GM18873 (cell line): Measurements from ENCODE around the gene CCDC85C.

ENCODE experiments used
- ATAC-seq: cut with Tn5 transposase; IDR thresholded peaks from one replicate; pipeline ENCODE4 v1.9.1; 2021; ENCODE audit warnings: mild to moderate bottlenecking, moderate library complexity, moderate number of reproducible peaks; ENCODE audit not compliant: unreplicated experiment, low FRiP score

CCDC85C gene

GRCh38 chr14:99497341-99497740 is 106.7 kb downstream of the CCDC85C start:
- ATAC-seq = no peak

DNA sequence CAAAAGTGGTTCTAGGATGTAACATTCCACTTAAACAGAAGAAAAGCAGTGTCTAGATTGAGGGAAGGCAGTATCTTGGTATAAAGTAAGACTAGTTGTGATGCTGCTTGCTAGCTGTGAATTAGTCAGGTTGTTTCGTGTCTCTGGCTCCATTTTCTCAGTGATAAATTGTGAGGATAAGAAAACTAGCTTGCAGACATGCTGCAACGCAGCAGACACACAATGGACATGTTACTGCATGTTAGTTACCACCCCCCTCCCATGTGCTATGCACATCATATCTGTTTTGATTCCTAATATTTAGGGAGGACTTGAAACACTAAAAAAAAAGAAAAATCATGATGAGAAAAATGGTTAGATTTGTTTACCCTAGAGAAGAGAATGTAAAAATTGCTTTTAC is 119.9 kb downstream of the CCDC85C start:
- no peak for ATAC-seq

DNA sequence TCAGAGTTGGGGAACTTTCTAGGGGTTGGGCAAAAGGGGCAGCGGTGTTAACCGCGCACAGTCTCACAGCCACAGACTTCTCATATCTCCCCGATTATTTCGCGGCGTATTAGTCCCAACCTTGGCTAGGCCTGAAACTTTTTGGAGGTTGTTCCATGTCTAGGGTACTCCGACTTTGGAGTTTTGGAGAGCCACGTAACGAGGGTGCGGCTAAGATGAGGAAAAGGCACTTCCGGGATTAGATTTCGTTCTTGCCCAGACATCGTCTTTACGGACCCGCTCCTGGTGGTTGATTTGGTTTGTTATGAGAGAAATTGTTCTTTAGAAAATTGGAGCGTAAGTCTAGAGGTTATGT is 122.3 kb downstream of the CCDC85C start:
- no peak for ATAC-seq

DNA sequence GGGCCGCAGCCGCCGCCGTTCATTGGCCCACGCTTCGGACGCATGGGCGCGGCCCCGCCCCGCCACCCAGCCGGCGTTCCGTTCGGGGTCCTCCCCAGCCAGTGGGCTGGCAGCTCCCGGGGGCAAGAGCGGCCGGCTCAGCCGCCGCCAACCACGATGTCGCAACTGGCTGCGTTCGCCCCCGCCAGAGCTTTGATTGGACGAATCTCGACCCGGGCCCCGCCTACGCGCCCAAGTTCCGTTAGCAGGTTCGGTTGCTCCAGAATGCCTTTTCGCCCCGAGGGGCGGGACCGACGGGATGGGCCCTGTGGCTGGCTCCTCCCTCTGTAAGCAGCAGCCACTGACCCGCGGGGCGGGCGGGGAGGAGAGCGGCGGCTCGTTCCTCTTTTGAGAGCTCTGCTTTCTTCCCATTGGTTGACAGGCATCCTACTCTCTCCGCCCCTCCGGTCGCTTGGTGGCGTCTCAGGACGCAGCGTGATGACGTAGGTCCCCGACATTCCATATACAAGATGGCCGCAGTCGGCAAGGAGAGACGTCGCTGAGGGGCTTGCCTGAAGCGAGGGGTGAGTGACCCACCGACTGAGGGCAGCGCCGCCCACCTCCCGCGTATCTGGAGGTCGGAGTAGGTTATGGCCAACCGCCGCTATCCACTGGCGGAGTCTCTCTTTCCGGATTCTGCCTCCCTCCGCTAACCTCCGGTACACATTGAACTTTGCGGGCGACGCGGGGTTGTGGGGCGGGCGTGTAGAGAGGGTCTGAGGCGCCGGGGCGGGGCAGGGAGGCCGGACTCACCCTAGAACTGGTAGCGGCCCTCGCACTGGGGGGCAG is 122.9 kb downstream of the CCDC85C start, which contains the start of gene CCNK:
TSS of gene CCNK (plus strand) at position 493 of the 828 bp plus-strand sequence. CDS start 11,269 bp downstream, outside the sequence.
- ATAC-seq = peak; percentile 88

DNA sequence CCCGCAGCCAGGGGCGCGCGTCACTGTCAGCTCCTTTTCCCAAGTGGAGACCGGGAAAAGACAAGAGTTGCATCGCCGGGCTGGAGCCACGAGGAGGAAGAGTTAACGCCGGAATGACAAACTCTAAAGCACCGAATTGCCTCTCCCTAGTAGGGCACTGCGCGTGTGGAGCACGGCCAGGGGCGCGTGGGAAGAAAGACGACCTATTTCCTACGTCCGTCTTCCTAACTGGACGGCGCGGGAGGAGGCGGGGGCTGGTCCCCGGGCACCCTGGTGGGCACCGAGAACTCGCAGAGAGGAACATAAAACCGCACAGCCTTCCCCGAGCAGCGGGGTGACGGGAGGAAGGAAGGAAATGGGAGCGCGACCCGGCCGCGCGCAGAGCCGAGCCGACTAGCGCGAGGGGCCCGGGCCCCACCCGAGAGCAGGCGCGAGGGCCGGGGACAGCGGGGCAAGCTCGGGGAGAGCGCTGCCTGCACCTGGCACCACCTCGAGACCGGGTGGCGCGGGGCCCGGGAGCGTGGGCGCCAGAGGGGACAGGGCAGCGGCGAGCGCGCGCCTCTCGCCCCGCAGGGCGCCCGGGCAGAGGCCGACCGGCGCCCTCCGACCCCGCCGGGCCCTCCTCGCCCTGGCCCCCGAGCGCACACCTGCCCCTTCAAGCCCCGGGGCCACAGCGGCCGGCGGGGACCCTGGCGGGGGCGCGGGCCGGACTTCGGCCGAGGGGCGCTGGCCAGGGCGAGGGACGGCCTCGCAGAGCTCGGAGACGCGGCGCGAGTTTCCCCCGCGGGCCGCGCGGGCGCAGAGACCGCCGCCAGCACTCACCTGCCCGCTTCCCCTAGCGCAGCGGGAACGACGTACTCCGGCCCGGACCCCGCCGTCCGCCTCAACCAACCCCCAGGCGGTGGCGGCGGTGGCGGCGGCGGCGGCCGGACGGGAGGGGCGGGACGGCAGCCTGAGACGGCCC is 123.8 kb downstream of the CCDC85C start, which contains the start of gene SETD3:
TSS of gene SETD3 (minus strand) at position 954 of the 964 bp plus-strand sequence. CDS start 15,054 bp downstream, outside the sequence.
- ATAC-seq = no peak

DNA sequence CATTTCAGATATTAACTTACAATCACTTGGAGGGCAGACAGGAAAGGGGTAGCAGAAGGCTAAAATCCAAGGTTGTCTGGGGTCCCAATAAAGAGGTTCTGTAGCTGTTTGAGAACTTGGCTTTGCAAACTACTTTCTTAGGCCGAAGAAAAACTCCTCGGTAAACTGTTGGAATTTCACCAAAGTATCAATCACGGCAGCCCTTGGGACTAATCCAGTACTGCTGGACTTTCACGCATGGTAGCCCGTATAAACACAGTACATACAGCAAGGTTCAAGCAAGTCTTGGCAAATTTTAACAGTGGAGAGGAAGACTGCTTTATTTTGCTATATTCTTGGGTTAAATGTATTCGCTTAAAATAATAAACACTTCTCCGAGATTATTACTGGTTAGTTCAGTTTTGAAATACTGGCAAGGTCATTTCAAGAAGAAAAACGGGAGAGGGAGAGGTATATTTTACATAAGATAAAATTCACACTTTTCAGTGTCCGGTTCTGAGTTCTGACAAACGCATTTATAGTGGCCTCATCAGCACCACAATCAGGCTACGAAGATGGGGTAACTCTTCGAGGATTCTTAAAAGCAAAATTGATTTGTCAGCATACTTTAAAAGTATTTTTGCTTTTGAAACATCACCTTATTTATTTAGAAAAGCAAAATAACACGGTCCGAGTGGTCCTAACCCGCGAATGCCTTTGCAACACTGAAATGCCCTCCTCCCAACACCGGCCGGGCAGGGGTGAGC is 124.7 kb downstream of the CCDC85C start:
- ATAC-seq = no peak

DNA sequence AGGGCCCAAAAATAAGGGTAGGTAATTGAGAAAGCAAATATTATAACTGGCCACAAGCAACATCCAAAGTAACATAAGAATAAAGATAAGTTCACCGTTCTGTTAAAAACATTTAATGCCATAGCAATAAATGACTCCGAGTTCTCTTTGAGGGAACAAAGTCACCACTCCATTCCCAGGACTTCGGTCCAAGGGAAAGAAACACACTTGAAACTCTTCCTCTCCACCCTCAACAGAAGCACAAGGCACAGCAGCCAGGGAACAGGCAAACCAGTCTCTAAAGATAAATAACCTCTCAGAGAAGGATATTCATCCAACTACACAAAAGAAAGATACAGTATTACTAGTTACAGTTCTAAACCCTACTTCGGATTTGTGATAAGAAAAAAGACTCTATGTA is 125.9 kb downstream of the CCDC85C start:
- ATAC-seq = no peak

GRCh38 chr14:99476864-99477263 is 127.1 kb downstream of the CCDC85C start:
- ATAC-seq = no peak

- ATAC-seq = no peak
Observed at GRCh38 chr14:99475660-99476059, 128.3 kb downstream of the CCDC85C start.

GRCh38 chr14:99475179-99475578 is 128.8 kb downstream of the CCDC85C start:
- ATAC-seq = no peak

DNA sequence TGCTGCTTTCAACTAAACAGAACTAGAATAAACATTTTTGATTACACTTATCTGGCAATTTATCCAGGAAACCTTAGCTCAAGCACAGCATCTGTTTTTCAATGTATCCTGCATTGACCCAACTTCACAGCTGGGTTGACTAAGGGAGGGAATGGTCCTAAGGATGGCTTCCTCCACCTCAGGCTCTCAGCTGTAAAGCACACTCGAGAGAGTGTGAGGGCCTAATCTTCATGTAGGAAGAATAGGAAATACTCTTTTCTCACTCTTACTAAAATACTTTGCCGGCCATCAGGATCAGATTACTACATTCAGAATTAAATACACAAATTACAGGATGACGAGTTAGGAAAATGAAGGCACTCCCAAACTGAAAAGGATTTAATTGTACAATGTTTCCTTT is 130.5 kb downstream of the CCDC85C start:
- no peak for ATAC-seq

- no peak for ATAC-seq
Observed at GRCh38 chr14:99472937-99473336, 131.1 kb downstream of the CCDC85C start.

DNA sequence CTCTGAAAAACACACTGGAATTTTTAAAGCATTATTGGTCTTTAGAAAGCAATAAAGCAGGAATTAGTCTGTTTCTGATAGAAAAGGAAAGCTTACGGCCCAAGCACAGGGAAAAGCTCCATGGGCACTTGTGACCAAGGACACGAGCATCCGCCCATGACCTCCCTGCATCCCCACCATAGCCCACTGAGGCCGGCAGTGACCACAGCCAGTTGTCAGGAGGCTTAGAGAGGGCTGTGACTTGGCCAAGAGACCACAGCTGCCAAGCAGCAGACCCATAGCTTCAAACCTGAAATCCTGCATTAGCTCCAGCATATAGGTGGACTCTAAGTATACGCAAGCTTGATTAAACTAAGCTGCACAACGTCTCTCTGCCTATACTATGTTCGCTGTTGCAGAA is 132.3 kb downstream of the CCDC85C start:
- no peak for ATAC-seq

- no peak for ATAC-seq
Observed at GRCh38 chr14:99468836-99469592, 135.0 kb downstream of the CCDC85C start.

DNA sequence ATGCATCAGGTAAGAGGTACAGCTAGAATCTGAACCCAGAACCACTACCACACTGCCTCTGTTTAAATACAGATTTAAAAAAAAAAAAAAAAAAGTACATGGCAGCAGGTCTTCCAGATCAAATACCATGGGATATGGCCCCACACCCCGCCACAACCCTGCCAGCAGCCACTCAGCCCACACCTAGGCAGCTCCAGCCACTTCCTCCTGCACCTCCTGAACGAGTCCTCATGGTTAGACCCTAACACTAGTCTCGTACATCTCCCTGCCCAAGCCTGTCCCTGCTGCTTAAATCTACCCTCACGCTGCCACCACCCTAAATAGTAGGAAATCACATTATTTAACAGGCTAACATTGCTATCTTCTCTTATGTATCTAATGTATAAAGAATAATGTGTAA is 135.9 kb downstream of the CCDC85C start:
- no peak for ATAC-seq

DNA sequence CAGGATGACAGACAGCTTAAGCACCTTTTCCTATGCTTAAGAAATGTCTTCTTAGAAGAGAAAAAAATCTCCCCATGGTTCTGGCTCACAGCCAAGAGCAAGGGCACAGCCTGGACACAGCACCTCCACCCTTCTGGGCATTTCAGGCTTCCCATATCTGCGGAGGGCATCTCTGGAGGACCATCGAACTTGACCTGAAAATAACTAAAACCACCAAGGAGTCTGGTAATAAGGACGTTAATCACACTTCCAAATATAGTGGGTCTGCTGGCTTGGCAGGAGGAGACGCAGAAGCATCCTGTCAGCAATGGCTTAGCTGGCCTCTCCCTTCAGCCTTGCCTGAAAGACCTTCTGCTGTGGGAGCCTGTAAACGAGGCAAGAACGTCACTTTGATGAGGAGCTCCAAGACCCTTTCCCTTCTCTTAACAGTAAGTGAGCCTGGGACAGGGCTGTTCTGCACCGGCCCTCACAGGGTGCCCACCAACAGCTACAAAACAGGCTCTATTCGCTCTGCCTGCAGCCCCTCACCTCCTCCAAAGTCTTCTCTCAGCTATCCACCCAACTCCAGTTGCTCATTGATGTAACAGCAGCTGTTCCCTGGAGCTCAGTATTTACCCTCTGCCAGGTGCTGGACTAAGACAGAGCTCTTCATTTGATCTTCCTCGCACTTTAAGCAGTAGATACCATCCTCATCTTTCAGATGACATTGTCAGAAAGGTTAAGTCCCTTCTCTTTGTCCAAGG is 136.5 kb downstream of the CCDC85C start:
- ATAC-seq = no peak

DNA sequence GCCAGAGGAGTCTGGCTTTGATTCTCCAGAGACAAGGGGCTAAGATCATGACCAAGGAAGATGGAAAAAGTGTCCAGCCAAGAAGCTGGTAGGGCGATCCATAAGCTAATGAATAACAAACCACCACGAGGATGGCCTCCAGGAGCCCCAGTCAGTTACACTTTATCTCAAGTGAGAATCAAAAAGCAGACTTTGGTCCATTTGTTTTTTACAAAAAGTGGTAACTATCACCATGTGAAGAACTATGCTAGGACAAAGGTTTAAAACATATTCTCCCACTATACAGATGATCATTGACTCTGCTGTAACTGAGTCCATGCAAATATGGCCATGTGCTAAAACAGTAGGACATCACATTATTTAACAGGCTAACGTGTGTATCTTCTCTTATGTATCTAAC is 137.2 kb downstream of the CCDC85C start:
- no peak for ATAC-seq

DNA sequence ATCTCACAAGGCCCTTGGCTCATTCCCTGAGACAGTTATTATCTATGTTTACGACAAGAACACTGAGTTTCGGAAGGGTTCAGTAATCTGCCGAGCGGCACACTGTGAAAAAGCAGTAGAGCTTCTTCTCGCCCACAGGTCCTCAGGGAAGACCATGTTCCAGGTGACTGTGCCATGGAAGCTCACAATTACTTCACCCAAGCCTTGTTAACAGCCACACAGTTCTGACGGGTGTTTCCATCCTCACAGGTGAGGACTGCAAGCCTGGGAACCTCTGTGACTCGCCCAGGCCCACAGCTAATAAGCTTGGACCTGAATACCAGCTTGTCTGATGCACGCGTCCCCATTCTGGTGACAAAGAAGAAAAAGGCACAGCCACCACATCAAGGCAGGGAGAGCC is 138.7 kb downstream of the CCDC85C start:
- no peak for ATAC-seq

DNA sequence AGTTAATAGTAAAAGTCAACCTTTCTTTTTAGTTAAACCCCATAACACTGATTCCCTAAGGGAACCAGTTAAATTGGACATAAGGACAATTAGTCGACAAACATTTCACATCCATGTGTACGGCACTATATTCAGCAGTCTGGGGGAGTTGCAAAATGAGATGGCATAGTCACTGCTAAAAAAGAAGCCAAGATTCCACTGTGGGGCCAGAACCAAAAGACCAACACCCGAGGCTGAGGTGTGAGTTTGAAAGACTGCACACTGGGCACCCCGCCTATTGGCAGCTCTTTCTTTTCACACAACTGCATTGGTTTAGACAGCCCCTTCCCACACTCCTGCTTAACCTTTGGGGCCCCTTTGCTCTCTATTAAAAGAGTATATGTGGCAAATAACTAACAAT is 140.0 kb downstream of the CCDC85C start:
- no peak for ATAC-seq
